ENCODE data around the gene KCNC4.

The KCNC4 gene

DNA sequence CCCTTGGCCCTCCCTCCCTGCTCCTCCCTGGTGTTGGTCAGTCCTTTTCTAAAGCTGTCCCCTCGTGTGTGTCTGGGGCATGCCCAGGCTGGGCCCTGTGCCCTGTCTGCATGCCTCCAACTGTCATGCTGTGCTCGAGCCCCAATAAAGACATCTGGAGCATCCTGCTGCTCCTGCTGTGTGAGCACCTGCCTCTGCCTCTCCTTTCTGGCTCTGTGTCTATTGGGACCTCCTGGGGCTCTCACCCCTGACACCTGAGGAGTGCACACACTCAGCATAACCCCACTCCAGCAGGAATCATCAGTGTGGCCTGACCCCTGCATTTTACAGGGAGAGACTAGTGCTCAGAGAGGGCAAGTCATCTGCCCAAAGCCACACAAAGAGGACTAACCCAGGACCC, 23.7 kb downstream of the KCNC4 start:
- no peak for DNase-seq

DNA sequence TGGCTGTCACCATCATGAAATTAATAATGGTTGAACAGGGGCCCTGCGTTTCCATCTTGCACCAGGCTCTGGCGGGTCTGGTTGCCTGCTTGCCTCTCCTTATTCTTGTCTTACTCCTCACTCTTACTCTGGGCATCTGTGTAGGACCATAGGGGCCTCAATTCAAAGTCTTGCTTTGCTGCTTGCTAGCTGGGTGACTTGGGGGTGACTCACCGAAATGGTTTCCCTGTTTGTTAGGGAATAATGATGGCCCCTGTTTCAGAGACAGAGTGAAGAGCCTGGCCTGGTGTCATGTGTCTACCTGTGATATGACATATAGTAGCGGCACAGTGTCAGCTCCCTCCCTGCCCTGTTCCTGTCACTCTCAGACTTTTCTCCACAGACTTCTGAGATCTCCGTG, 24.6 kb downstream of the KCNC4 start:
- no peak for DNase-seq

DNA sequence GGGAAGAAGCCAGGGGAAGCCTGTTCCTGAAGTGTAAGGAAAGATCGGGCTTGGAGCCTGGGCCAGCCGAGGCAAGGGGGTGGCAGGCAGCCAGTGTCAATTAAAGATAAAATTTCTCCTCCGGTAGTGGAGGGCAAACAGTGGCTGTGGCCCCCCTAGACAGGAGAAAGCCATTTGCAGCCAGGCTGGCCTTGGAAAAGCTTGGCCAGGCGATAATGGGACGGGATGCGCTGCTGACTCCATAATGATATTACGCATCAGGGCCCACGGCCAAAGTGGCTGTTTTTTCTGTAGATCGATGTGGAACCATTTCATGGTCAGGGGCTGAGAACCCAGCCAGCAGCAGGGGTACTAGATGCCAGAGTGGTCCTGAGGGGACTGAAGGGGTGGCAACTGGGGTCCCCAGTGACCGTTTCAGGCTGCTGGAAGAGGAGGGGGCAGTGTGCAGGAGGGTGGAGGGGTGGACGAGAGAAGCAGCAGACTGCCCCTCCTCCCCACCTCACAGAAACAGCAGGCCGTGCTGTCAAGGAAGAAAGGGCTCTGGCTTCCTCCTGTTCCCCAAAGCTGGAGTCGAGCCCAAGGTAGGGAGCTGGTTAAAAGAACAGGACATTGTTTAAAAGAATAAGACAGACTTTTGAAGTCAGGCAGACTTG, 25.2 kb downstream of the KCNC4 start:
- no peak for DNase-seq

DNA sequence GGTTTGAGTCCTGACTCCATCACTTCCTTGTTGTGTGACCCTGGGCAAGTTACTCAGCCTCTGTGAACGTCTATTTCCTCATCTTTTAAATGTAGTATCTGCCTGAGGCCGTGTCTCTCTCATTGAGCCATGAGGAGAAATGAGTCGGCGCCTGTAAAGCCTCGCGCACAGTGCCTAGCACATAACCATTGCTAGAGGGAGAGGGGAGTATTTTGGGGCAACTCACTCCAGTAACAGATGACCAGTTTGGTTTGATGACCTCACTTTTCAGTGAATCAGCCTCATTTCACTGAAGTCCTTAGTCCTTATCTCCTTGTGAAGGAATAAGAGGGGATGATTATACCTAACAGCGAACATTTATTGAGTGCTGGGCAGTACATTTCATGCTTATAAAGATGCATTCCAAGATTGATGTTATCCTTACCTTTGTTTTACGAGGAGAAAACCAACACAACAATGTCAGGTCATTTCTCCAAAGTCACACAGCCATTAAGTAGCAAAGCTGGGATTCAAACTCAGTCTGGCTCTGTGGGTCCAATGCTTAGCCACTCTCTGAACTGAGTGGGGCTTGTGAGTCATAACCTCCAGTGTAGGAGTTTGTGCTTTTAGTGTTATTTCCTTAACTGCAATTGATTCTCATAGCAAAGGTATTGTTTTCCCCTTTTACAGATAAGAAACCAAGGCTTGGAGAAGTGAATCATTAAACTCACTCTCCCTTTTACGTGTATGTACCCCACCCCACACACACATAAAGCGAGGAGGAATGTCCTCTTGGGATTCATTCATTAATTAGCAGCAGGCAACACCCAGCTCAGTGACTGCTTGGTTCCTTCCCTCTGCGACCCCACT, 25.9 kb downstream of the KCNC4 start:
- no peak for DNase-seq

DNA sequence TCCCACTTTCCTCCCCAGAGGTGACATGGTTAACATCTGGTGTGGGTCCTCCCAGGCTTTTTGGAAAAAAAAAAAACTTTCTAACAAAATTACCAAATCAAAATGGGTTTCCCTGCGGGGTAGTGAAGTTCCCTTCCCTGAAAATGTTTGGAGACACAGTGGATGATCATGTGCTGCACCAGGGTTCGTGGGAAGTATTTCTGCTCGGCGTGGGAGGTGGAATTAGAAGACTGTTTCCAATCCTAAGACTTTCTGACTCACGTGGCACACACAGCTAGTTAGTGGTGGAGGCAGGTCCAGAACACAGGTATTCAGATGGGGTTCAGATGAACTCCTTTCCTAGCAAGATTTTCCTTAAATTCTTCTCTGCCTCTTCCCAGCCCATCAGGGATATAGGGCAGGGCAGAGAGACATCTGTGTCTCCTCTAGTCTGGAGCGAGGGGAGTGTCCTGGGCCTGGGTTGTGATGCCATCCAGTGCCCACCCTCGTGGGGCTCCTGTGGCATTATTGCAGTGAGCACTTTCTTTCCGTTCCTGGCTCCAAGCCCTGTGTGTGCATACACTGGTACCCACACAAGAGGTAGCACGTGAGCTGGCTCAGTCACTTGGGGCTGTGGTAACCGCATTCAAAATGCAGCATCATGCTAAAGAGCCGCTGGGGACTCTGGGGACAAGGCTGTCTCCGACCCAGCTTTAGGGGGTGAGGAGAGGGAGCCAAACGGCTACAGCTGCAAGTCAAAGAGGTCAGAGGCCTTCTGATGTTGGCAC, 27.5 kb downstream of the KCNC4 start:
- DNase-seq: peak; percentile 84

DNA sequence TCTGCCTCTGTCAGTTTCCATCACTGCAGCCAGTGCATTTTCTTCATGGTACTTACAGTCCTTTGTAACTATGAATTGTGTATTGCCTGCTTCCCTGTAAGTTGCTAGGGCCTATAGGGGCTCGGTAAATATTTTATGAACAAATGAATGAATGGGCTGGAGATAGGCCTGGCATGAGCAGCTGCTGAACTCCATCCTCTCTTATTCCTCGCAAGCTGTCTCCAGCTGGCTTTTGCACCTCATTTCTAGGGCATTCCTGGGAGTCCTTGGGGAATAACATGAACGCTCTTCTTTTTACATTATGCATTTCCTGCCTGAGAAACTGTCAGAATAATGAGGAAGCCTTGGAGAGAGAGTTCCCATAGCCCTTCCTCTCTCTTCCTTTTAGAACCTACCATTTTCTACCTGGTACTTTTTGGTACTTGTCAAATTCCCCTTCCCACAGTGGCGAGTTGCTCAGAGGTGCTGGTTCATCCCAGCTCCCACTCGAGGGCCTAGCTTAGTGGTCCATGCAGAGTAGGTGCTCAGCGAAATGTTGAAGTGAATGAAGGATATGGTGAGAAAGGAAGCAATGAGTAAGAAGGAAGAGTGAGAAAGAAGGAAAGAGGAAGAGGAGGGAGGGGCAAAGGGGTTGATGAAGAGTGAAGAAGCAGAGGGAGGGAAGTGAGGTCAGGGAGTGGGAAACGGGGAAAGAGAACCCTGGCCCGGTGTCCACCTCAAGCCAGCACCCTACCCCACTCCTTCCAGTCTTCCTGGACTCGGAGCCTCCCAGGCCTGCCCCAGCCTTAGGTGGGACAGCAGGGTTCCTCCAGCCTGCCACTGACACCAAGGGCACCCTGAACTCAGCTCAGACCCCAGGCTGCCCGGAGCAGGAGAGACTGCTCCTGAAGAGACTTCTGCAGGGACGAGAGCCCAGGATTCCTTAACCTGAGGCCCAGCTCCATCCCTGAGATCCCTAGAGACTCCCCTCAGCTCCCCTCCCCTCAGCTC, 29.6 kb downstream of the KCNC4 start:
- DNase-seq: no peak

DNA sequence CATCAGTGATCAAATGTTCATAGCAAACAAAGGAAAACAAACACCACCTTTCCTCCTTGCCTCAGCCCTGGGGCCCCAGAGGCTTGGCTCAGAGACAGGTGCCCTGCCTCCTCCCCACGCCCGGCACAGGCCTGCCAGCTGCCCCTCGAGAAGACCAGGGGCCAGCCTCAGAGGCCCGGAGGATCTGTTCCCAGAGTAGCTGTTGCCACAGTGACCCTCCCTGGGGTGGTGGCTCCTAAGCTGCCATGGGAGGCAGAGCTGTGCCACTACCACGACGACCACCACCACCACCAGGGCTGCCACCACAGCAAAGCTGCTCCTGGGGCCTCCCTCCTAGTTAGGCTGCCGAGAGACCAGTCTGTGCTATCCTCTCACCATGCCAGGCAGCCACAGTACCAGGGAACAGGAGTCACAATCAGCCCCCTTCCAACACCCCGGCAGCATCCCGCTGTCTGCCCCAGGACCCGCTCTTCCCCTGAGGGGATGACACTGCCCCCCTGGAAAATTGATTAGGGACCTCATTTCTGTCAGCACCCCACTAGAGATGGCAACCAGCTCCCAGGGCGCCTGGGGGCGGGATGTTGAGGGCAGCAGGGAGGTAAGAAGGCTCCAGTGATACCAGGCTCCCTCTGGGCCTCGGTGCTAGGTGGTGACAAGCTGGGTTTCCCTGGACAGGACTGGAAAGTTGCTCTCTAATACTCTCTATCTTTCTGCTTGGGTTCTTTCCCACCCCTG, 30.5 kb downstream of the KCNC4 start:
- DNase-seq: peak; percentile 43

DNA sequence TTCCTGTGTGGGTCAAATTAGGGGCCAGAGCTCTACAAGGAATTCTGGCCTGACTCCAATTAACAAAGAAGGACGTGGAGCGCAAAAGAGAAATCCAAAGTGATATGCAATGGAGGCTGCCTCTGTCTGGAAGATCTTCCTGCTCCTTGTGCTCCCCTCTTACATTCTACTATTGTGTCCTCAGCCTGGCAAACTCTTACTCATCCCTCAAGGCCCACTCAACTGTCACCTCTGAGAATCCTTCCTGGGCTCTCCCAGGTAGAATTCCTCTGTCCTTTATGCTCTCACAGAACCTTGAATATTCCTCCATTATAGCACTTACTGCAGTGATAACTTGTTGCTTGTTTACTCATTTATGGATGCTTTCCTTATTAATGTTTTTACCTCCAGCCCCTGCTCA, 31.4 kb downstream of the KCNC4 start:
- no peak for DNase-seq

DNA sequence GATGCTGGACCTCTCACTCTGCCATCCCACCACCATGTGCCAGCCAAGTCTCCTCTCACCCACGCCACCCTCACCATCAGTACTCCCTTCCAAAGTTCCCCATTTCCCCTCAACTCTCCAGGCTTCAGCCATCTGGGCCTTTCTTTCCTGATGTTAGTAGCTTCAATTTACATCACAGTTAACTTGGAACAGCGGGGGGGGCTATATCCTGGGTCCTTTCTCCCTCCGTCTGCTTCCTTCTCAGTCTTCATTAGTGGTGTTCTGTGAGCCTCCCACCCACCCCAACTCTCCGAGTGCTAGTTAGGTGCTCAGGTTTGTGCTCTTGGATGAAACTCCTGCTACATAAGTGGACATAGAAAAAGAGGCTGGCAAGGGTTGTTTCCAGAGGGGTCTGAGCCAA, 31.9 kb downstream of the KCNC4 start:
- DNase-seq: no peak

DNA sequence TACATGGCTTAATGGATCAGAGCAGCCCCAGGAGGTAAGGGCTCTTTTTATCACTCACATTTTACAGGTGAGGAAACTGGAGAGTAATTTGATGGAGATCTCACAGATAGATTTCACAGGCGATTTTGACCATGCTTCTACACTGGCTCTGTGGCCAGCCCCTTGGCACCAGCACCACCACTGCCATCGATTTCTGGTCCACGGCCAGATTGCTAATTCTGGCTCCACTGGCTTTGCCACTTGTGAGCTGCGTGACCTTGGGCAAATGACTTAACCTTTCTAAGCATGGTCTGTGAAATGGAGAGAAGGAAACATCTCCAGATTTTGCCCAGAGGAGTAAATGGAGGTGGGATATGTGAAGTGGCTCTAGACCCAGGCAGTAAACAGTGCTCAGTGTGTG, 32.6 kb downstream of the KCNC4 start:
- no peak for DNase-seq

DNA sequence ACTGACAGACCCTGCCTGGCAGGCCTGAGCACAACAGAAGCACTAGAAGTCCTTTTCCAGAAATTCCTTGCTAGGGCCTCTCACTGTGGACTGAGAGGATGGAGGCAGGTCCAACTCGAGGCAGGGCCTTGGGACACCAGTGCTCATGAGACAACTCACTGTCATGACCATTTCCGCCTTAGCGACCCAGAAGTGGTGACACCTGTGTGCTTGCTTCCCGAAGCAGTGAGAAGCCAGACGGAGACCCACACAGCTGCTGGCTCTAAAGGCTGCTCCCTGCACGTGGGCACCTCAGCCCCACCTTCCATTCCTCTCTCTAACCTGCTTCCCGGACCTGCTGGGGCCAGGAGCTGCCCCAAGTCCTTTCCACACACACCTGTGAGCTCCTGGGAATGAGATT, 33.0 kb downstream of the KCNC4 start:
- DNase-seq: no peak

DNA sequence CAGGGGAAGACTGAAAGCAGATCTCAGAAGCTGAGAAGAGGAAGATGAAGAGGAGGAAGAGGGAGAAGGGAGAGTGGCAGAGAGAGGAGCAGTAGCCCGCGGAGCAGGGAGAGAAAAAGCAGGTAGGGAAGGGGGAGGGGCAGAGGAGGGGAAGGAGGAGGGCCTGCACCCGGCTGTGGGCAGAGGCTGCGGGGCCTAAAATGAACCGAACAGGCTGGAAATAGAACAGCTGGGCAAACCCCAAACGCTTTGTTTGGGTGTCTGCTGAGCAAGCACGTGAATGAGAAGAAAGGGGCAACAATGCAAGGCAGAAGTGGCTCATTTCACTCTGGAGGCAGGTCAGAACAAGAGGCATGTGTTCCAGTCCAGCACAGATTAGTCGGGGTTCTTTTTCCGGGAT, 33.5 kb downstream of the KCNC4 start:
- no peak for DNase-seq

DNA sequence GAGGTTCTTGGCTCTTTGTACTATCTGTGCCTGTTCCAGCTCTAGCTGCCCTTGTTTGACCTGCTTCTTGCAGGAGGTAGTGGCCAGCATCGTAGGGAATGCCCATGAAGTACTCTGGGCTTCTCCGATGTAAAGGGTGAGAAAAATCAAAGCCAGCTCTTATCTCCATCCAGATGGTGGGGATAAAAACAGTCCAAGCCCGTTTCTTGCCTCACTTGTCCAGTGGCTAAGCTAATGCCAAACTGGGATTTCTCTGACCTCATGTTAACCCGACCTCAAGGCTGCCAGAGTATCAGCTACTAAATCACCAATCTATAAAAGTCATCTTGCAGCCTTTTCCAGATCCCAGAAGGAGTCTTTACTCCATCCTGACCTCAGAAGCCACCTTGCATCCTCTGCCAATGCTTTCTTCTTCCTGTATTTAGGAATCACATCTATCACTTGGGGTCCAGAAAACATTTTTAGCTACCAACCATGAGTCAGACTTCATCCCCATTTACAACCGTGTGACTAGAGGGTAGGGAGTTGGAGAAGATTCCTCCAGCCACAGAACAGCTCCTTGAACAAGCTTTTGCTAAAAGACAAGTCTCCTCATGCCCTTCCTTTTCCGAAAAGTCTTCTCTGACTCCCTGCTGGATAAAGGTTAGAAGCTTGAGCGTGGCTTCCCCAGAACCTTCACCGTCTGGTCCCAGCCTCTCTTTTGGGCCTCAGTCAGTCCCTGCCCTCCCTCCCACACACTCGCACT, 35.9 kb downstream of the KCNC4 start:
- DNase-seq: no peak

DNA sequence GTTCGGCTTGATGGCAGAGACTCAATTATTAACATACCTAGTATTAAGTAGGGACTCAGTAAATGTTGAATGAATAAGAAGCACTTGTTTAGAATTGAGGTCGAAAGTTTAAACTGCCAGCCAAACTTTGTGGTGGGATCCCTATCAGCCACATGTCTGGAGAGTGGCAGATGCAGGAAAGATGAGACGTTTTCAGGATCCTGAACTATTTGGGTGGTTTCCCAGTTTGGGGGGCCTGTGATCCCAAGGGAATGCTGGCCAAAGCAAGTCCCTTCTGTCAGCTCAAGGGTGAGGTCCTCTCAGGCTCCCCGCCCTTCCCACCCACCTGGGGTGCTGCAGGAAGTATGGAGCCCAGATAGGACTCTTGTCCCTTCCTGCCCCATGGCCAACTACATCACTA, 38.6 kb downstream of the KCNC4 start:
- no peak for DNase-seq

DNA sequence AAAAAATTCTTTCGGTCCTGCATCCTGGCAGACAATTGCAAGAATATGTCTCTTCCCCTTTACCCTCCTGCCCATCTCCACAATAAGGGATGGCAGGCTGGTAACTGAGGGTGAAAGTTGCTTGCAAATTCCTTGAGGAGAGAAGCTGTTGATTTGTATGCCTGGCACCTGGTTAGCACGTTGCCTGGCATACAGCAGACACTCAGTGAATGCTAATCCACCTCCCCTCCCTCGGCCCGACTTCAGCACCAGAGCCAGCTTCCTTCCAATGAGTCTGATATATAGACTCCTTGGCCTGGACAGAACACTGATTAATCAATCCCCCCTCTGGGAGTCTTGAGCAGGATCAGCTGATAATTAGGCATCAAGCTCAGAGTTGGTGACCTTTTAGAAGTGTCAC, 39.1 kb downstream of the KCNC4 start:
- DNase-seq: no peak

DNA sequence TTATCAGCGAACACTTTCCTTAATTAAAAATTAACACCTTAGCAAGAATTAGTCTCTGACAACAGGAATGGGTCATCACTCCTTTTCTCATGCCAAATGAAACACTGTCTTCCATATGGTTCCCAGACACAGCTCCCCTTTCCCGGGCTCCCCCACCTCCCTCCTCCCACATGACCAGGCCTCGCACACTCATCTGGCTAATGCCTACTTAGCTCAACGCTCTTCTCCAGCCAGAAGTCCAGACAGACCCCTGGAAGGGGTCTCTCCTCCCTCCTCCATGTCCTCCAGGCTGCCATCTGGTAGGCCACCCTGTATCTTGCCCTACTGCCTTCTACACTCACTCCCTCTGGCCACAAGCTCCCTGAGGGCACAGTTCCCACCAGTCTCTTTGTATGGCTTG, 39.9 kb downstream of the KCNC4 start:
- DNase-seq: no peak

DNA sequence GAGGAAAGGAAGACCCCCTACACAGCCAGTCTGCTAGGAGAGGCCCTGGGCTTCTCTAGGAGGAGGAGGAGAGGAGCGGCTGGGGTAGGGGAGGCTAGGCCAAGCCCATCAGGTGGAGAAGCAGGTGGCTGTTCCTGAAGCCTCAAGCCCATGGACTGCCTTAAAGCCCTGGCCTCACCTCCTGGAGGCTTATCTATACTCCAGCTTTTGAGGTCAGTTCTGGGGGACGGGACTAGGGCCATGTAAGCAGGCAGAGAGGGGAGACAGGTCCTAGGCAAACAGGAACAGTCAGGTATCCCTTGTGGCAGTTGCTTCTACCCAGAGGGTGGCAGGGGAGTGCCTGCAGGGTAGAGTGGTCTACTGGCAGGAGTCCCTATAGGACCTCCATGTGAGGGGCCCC, 40.6 kb downstream of the KCNC4 start:
- no peak for DNase-seq

DNA sequence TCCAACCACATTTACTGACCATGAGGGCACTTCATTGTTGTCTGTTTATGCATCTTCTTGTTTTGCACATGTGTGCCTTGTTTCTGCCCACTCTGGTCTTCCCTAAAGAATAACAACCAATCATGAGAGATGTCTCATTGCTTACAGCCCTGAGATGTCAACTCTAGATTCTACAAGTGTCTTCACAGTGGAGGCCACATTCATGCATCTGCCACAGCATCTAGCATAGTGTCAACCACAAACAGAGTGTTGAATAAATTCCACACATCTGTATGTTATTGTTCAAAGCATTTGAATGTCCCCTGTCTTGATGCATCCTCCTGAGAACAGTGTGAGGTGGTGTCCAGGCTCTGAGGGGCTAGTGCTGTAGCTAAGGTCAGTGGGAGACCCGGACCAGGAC, 43.1 kb downstream of the KCNC4 start:
- DNase-seq: no peak

DNA sequence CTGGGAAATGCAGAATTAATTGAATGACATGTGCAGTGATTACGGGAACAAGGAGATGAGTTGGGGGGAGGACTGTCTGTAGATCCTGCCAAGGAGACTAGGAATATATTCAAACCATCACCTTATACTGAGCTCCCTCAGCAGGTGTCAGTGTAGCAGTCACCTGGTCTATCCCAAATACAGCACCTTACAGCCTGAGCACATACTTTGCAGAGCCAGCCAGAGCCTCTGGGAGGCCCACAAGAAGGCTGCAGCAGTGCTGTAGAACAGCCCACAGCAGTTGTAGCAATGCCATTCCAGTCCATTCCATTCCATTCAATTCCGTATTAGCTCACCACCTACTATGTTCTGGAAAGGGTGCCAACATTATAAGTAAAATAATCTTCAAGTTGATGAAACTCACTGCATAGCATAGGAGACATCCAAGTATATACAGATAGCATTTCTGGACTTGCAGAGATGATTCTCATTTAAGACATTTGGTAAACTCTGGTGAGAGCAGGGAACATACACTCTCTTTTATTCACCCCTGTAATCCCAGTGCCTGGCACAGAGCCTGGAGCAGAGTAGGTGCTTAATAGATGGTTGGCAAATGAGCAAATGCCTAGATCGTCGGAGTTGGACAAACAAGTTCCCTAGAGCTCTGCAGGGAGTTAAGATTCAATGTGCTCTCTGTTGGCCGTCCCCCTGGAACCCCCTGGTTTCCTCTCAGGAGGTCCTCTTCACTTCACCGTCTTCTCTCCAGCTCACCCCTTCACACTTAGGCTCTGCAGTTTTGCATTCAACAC, 44.7 kb downstream of the KCNC4 start:
- DNase-seq: no peak

DNA sequence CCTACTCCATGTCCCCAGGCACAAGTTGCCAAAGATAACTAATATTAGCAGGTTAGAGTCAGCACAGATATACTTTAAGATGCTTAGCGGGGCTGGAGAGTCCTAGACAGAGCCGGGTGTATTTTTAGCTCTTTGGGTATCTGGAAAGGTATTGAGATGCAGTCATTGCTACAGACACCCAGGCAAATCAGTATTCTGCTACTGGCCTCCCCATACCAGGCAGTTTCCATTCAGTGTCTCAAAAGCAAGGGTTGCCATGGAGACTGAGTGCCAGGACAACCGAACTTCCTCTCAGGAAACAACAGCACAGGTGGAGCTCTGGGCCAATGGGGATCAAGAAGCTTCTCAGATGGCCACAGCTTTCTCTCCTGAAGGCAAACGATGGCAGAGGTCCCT, 45.3 kb downstream of the KCNC4 start:
- DNase-seq: no peak
